ENCODE data around the gene EPHA1.
A peak's percentile ranks its signal among the peaks of the same experiment; 100 is the strongest.

Gene EPHA1

GRCh38 chr7:143355450-143356385 is 52.9 kb downstream of the EPHA1 start:
- Histone ChIP-seq H3K4me1 (ENCODE audit: control insufficient read depth, insufficient read depth, low read length, poor library complexity, severe bottlenecking) (peaks cover 3% of the 10 kb centered on the region), H3K27ac (ENCODE audit: low read depth, low read length, severe bottlenecking) (no peak overlapping the region), H3K36me3 (ENCODE audit: control insufficient read depth, insufficient read depth, low read length) (peaks cover 3% of the 10 kb centered on the region), H3K9me3 (ENCODE audit: control insufficient read depth, low read length) (no peaks in the 10 kb centered on the region), H3K4me3 (ENCODE audit: extremely low read depth, insufficient read depth, low read length, poor library complexity, severe bottlenecking) (no peak overlapping the region)
- 85 to 93% methylated on average over 10 to 13 of the region's 16 CpGs for whole genome bisulfite sequencing, 2 experiments (ENCODE audit: insufficient coverage in 2 of 2)

DNA sequence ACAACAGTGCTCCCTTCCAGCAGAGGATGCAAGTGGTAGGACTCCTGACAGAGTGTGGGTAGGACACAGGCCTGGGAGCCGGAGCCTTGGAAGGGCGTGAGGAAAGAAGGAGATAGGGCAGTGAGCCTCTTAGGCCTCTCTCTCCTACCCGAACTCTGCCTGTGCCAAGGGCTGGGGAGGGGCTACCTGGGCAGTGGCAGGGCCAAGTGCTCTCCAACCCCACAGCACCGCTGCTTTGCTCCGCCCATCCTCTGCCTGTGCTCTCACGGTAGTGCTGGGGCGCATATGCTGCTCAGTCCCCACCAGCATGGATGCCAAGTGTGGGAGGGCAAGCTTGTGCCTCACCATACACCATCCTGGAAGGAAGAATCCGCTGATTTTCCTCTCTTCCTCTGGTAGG is 53.7 kb downstream of the EPHA1 start:
- Histone ChIP-seq H3K4me1 (ENCODE audit: control insufficient read depth, insufficient read depth, low read length, poor library complexity, severe bottlenecking) (peaks cover 3% of the 10 kb centered on the region), H3K4me3 (ENCODE audit: extremely low read depth, insufficient read depth, low read length, poor library complexity, severe bottlenecking) (no peak overlapping the region), H3K27ac (ENCODE audit: low read depth, low read length, severe bottlenecking) (no peak overlapping the region), H3K9me3 (ENCODE audit: control insufficient read depth, low read length) (no peaks in the 10 kb centered on the region), H3K36me3 (ENCODE audit: control insufficient read depth, insufficient read depth, low read length) (peaks cover 3% of the 10 kb centered on the region)
- 81 to 96% methylated on average over 6 to 7 of the region's 8 CpGs for WGBS, 2 experiments (ENCODE audit: insufficient coverage in 2 of 2)

- peaks cover 3% of the 10 kb centered on the region for H3K36me3 ChIP-seq (ENCODE audit: control insufficient read depth, insufficient read depth, low read length)
- H3K9me3 ChIP-seq (ENCODE audit: control insufficient read depth, low read length): no peaks in the 10 kb centered on the region
- no peak overlapping the region for H3K27ac ChIP-seq (ENCODE audit: low read depth, low read length, severe bottlenecking)
- peaks cover 3% of the 10 kb centered on the region for H3K4me1 ChIP-seq (ENCODE audit: control insufficient read depth, insufficient read depth, low read length, poor library complexity, severe bottlenecking)
- H3K4me3 ChIP-seq (ENCODE audit: extremely low read depth, insufficient read depth, low read length, poor library complexity, severe bottlenecking): no peak overlapping the region
- WGBS, 2 experiments (ENCODE audit: insufficient coverage in 2 of 2): 92 to 93% methylated on average over 7 of the region's 8 CpGs
Observed at GRCh38 chr7:143354376-143354775, 54.3 kb downstream of the EPHA1 start.

DNA sequence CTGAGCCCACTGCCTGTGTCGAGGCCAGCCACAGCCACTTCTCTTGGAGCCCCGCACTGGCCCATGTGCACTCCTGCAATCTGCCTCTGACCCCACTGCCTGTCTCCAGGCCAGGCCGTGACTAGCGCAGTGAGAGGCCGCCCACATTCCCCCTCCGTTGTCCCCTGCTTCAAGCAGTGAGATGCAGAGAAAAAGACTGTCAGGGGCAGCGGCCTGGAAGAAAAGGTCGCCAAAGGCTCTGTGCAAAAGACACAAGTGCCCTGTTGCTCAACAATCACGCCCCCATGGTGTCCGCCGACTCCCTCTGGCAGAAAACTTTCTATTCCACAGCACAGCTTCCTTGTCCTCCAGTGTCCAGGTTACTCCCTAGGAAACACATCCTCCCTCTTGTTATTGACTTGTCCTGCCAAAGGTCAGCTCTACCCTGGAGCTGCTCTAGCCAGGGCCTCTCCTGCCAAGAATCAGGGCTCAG is 56.1 kb downstream of the EPHA1 start:
- 74 to 78% methylated on average over 10 to 11 of the region's 11 CpGs for WGBS, 2 experiments (ENCODE audit: insufficient coverage in 2 of 2)
- no peak overlapping the region for H3K27ac ChIP-seq (ENCODE audit: low read depth, low read length, severe bottlenecking)

DNA sequence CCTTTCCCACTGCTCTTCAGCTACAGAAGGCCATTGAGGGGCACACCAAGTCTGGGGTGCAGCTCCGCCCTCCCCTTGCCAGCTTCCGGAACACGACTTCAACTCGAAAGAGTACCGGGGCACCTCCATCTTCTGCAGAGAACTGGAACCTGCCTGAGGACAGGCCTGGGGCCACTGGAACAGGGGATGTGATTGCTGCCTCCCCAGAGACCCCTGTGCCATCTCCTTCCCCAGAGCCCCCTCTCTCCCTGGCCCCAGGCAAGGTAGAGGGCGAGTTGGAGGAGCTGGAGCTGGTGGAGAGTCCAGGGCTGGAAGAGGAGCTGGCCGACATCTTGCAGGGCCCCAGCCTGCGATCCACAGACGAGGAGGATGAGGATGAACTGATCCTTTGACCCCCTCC is 57.1 kb downstream of the EPHA1 start:
- no peak overlapping the region for H3K4me3 ChIP-seq (ENCODE audit: extremely low read depth, insufficient read depth, low read length, poor library complexity, severe bottlenecking)
- no peak overlapping the region for H3K27ac ChIP-seq (ENCODE audit: low read depth, low read length, severe bottlenecking)
- no peaks in the 10 kb centered on the region for H3K36me3 ChIP-seq (ENCODE audit: control insufficient read depth, insufficient read depth, low read length)
- H3K9me3 ChIP-seq (ENCODE audit: control insufficient read depth, low read length): no peaks in the 10 kb centered on the region
- WGBS, 2 experiments (ENCODE audit: insufficient coverage in 2 of 2): 87 to 97% methylated on average over 3 to 5 of the region's 9 CpGs
- H3K4me1 ChIP-seq (ENCODE audit: control insufficient read depth, insufficient read depth, low read length, poor library complexity, severe bottlenecking): peaks cover 3% of the 10 kb centered on the region

More for the DNA sequence above, 56.1 kb downstream of the EPHA1 start:
- peaks cover 3% of the 10 kb centered on the region for H3K36me3 ChIP-seq (ENCODE audit: control insufficient read depth, insufficient read depth, low read length)
- no peak overlapping the region for H3K4me3 ChIP-seq (ENCODE audit: extremely low read depth, insufficient read depth, low read length, poor library complexity, severe bottlenecking)
- no peaks in the 10 kb centered on the region for H3K9me3 ChIP-seq (ENCODE audit: control insufficient read depth, low read length)
- H3K4me1 ChIP-seq (ENCODE audit: control insufficient read depth, insufficient read depth, low read length, poor library complexity, severe bottlenecking): peaks cover 3% of the 10 kb centered on the region

DNA sequence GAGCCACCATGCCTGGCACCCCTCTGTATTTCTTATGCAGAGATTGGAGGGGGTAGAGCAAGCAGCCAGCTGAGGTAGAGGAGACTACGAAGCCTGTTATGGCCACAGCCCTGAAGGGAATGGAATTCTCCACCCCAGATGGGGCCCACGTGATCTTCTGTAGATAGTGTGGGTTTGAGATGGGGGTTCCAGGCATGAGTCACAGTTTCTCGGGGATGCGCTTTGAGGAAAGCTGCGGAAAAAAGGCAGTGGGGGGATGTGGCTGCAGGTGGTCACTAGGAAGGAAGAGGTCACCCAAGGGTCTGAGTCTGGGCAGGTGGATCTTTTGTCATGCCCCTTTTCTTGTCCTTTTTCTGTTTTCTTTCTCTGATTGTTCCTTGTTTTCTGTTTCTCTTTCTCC is 57.6 kb downstream of the EPHA1 start:
- H3K36me3 ChIP-seq (ENCODE audit: control insufficient read depth, insufficient read depth, low read length): no peaks in the 10 kb centered on the region
- 78 to 80% methylated on average over 3 to 5 of the region's 5 CpGs for WGBS, 2 experiments (ENCODE audit: insufficient coverage in 2 of 2)
- no peaks in the 10 kb centered on the region for H3K9me3 ChIP-seq (ENCODE audit: control insufficient read depth, low read length)
- no peak overlapping the region for H3K27ac ChIP-seq (ENCODE audit: low read depth, low read length, severe bottlenecking)
- H3K4me1 ChIP-seq (ENCODE audit: control insufficient read depth, insufficient read depth, low read length, poor library complexity, severe bottlenecking): peaks cover 3% of the 10 kb centered on the region
- no peak overlapping the region for H3K4me3 ChIP-seq (ENCODE audit: extremely low read depth, insufficient read depth, low read length, poor library complexity, severe bottlenecking)

DNA sequence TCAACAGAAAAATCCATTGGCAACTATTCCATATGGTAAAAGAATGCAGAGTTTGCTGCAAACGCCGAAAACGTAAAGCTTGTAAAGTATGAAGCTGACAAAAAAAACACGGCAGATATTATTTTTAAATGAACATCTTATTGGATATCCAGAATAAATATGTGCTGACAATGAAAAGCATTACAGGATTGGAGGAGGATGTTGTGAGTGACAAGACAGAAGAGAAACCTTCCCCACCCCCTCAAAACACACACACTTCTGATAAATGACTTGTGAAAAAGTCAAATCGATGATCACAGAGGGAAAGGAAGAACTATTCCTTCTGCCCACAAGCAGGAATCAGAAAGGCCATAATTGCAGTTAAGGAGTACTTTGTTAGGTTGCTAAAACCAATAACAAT is 60.7 kb downstream of the EPHA1 start:
- 40 to 100% methylated on average over 1 to 2 of the region's 5 CpGs for WGBS, 2 experiments (ENCODE audit: insufficient coverage in 2 of 2)
- Histone ChIP-seq H3K4me3 (ENCODE audit: extremely low read depth, insufficient read depth, low read length, poor library complexity, severe bottlenecking) (no peak overlapping the region), H3K4me1 (ENCODE audit: control insufficient read depth, insufficient read depth, low read length, poor library complexity, severe bottlenecking) (peaks cover 3% of the 10 kb centered on the region), H3K9me3 (ENCODE audit: control insufficient read depth, low read length) (no peaks in the 10 kb centered on the region), H3K36me3 (ENCODE audit: control insufficient read depth, insufficient read depth, low read length) (no peaks in the 10 kb centered on the region), H3K27ac (ENCODE audit: low read depth, low read length, severe bottlenecking) (no peak overlapping the region)

GRCh38 chr7:143346018-143346417 is 62.6 kb downstream of the EPHA1 start:
- 60 to 80% methylated on average over 1 of the region's 4 CpGs for WGBS, 2 experiments (ENCODE audit: insufficient coverage in 2 of 2)
- no peaks in the 10 kb centered on the region for H3K36me3 ChIP-seq (ENCODE audit: control insufficient read depth, insufficient read depth, low read length)
- no peak overlapping the region for H3K27ac ChIP-seq (ENCODE audit: low read depth, low read length, severe bottlenecking)
- H3K9me3 ChIP-seq (ENCODE audit: control insufficient read depth, low read length): no peaks in the 10 kb centered on the region
- H3K4me3 ChIP-seq (ENCODE audit: extremely low read depth, insufficient read depth, low read length, poor library complexity, severe bottlenecking): no peak overlapping the region
- H3K4me1 ChIP-seq (ENCODE audit: control insufficient read depth, insufficient read depth, low read length, poor library complexity, severe bottlenecking): peaks cover 2% of the 10 kb centered on the region

- Histone ChIP-seq H3K9me3 (ENCODE audit: control insufficient read depth, low read length) (no peaks in the 10 kb centered on the region), H3K4me3 (ENCODE audit: extremely low read depth, insufficient read depth, low read length, poor library complexity, severe bottlenecking) (peak overlapping the region; percentile 14), H3K36me3 (ENCODE audit: control insufficient read depth, insufficient read depth, low read length) (no peaks in the 10 kb centered on the region), H3K4me1 (ENCODE audit: control insufficient read depth, insufficient read depth, low read length, poor library complexity, severe bottlenecking) (no peaks in the 10 kb centered on the region), H3K27ac (ENCODE audit: low read depth, low read length, severe bottlenecking) (no peak overlapping the region)
- 7 to 8% methylated on average over 23 to 35 of the region's 35 CpGs for WGBS, 2 experiments (ENCODE audit: insufficient coverage in 2 of 2)
Observed at GRCh38 chr7:143345428-143345900, 63.2 kb downstream of the EPHA1 start.

DNA sequence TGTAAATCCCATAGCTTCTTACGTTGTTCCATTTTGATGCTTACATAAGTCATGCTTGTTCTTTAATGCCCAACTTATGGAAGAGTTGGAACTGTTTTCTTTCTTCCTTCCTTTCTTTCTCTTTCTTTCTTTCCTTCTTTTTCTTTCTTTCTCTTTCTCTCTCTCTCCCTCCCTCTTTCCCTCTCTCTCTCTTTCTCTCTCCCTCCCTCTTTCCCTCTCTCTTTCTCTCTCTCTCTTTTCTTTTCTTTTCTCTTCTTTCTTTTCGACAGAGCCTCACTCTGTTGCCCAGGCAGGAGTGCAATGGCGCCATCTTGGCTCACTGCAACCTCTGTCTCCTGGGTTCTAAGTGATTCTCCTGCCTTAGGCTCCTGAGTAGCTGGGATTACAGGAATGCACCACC is 65.1 kb downstream of the EPHA1 start:
- Histone ChIP-seq H3K9me3 (ENCODE audit: control insufficient read depth, low read length) (no peaks in the 10 kb centered on the region), H3K36me3 (ENCODE audit: control insufficient read depth, insufficient read depth, low read length) (no peaks in the 10 kb centered on the region), H3K27ac (ENCODE audit: low read depth, low read length, severe bottlenecking) (no peak overlapping the region), H3K4me3 (ENCODE audit: extremely low read depth, insufficient read depth, low read length, poor library complexity, severe bottlenecking) (no peak overlapping the region), H3K4me1 (ENCODE audit: control insufficient read depth, insufficient read depth, low read length, poor library complexity, severe bottlenecking) (no peaks in the 10 kb centered on the region)
- 72 to 87% methylated on average over 2 of the region's 3 CpGs for WGBS, 2 experiments (ENCODE audit: insufficient coverage in 2 of 2)

GRCh38 chr7:143341842-143342241 is 66.8 kb downstream of the EPHA1 start:
- 97 to 99% methylated on average over 7 of the region's 8 CpGs for WGBS, 2 experiments (ENCODE audit: insufficient coverage in 2 of 2)
- H3K4me1 ChIP-seq (ENCODE audit: control insufficient read depth, insufficient read depth, low read length, poor library complexity, severe bottlenecking): no peaks in the 10 kb centered on the region
- H3K36me3 ChIP-seq (ENCODE audit: control insufficient read depth, insufficient read depth, low read length): no peaks in the 10 kb centered on the region
- H3K27ac ChIP-seq (ENCODE audit: low read depth, low read length, severe bottlenecking): no peak overlapping the region
- H3K9me3 ChIP-seq (ENCODE audit: control insufficient read depth, low read length): no peaks in the 10 kb centered on the region
- no peak overlapping the region for H3K4me3 ChIP-seq (ENCODE audit: extremely low read depth, insufficient read depth, low read length, poor library complexity, severe bottlenecking)
